HepG2 (cell line): ENCODE measurements around the gene CHMP6. TPM values are rescaled to one million over a fixed set of nuclear protein-coding genes. Genes with fewer than 3 reads are reported as not detected.

ENCODE experiments used
- ATAC-seq: fragments of 200-7000 bp; cut with Tn5 transposase; 3 replicates; pipeline ENCODE4 v1.9.1; 2020; ENCODE audit warnings: mild to moderate bottlenecking, moderate library complexity
- BruUV-seq: library from RNA; stranded (reverse); fragments of 400-500 nt; replicated peaks from 2 replicates; lab custom pipeline; 2021; lab: Mats Ljungman, UMichigan
- CTCF ChIA-PET: fragments of 300-600 bp; formaldehyde crosslinking; extraction: SDS; loops from one replicate; lab custom pipeline; 2021; ENCODE audit warnings: low total read pairs, inconsistent platforms, low intra/inter-chr PET ratio; lab: Yijun Ruan, JAX
- POLR2A ChIA-PET: fragments of 350-600 bp; sonication (Branson Sonifier 250); formaldehyde crosslinking; loops from one replicate; lab custom pipeline; 2020; ENCODE audit warnings: antibody characterized with exemption, inconsistent platforms; lab: Yijun Ruan, JAX
- DNase-seq: peaks from one replicate; pipeline ENCODE4 v3.0.0-alpha.2; 2015; ENCODE audit warnings: low spot score
- FAIRE-seq: peaks from 3 replicates; lab custom pipeline; 2011; peaks lifted over from hg19 to GRCh38; lab: Jason Lieb, UNC
- H2AFZ ChIP-seq: one replicate; pipeline ENCODE4 v1.6.1; 2011; ENCODE audit warnings: low read length, inconsistent platforms
- H3K27ac ChIP-seq: fragments of 300-600 bp; 3 replicates; pipeline ENCODE4 v1.8.0; 2011; ENCODE audit warnings: mixed run types, mild to moderate bottlenecking, mixed read lengths, low read length, inconsistent platforms; ENCODE audit not compliant: insufficient read depth; ENCODE audit errors: extremely low read length
- H3K27me3 ChIP-seq, 2 experiments: fragments of 200-600 bp in 1 of 2; 2 replicates in 1 of 2; 3 replicates in 1 of 2; pipeline versions ENCODE4 v1.6.0 to v1.8.0; 2011; ENCODE audit warnings: low read length in 2 of 2, mild to moderate bottlenecking in 2 of 2, moderate library complexity in 2 of 2, inconsistent platforms in 1 of 2; ENCODE audit not compliant: insufficient read depth in 2 of 2, control insufficient read depth in 1 of 2
- H3K36me3 ChIP-seq, 2 experiments: fragments of 200-600 bp in 1 of 2; replicated peaks in 1 of 2; 2 replicates in 1 of 2; 3 replicates in 1 of 2; pipeline versions ENCODE4 v1.5.1 to v1.8.0; 2011; ENCODE audit warnings: low read length in 2 of 2, inconsistent platforms in 1 of 2; ENCODE audit not compliant: insufficient read depth in 2 of 2, control insufficient read depth in 1 of 2
- H3K4me1 ChIP-seq: 2 replicates; pipeline ENCODE4 v1.5.1; 2012; ENCODE audit warnings: low read length, inconsistent platforms; ENCODE audit not compliant: insufficient read depth
- H3K4me2 ChIP-seq: 2 replicates; pipeline ENCODE4 v1.6.0; 2011; ENCODE audit warnings: low read depth, low read length, inconsistent platforms
- H3K4me3 ChIP-seq, 3 experiments: fragments of 200-600 bp in 1 of 3; sonication (generic), shearing (Covaris generic) in 1 of 3; replicated peaks in 1 of 3; 2 replicates each; pipeline ENCODE4 v1.5.1; 2011 to 2016; ENCODE audit warnings: low read length in 3 of 3, inconsistent platforms in 2 of 3, low read depth in 2 of 3, mild to moderate bottlenecking in 2 of 3, control low read depth in 1 of 3, mixed read lengths in 1 of 3; ENCODE audit not compliant: insufficient read depth in 1 of 3
- H3K79me2 ChIP-seq: one replicate; pipeline ENCODE4 v1.6.1; 2011; ENCODE audit warnings: low read length, inconsistent platforms; ENCODE audit not compliant: insufficient read depth
- H3K9ac ChIP-seq: 2 replicates; pipeline ENCODE4 v1.6.0; 2011; ENCODE audit warnings: mild to moderate bottlenecking, low read depth, low read length, inconsistent platforms; ENCODE audit not compliant: insufficient read depth
- H3K9me3 ChIP-seq: 2 replicates; pipeline ENCODE4 v1.5.1; 2012; ENCODE audit warnings: mild to moderate bottlenecking, low read length
- H4K20me1 ChIP-seq: 2 replicates; pipeline ENCODE4 v1.6.0; 2011; ENCODE audit warnings: inconsistent platforms, mild to moderate bottlenecking, low read length, moderate library complexity; ENCODE audit not compliant: insufficient read depth
- AHR ChIP-seq: IDR thresholded peaks from 2 replicates; pipeline ENCODE4 v1.6.1; 2018; ENCODE audit warnings: missing genetic modification reagents, missing compliant biosample characterization
- ATF7 ChIP-seq, 2 experiments: fragments of 450-650 bp in 1 of 2; sonication (generic) in 1 of 2; formaldehyde crosslinking in 1 of 2; IDR thresholded peaks; 2 replicates each; pipeline versions ENCODE4 v1.4.0 to v1.6.1; 2016 to 2020; ENCODE audit warnings: antibody characterized with exemption in 1 of 2, mild to moderate bottlenecking in 1 of 2, missing genetic modification reagents in 1 of 2
- CBFB ChIP-seq: sonication (generic); formaldehyde crosslinking; IDR thresholded peaks from 2 replicates; pipeline ENCODE4 v1.4.0; 2020; ENCODE audit warnings: missing genetic modification reagents
- CHD2 ChIP-seq: IDR thresholded peaks from 2 replicates; pipeline ENCODE4 v1.6.1; 2011; ENCODE audit warnings: low read depth, low read length, improper control_type of control experiment
- CREB1 ChIP-seq, 2 experiments: fragments of 450-650 bp in 1 of 2; IDR thresholded peaks; 2 replicates each; pipeline ENCODE4 v1.6.1; 2016 to 2017; ENCODE audit warnings: control low read depth in 1 of 2, mild to moderate bottlenecking in 1 of 2, missing compliant biosample characterization in 1 of 2, missing genetic modification characterization in 1 of 2
- GABPA ChIP-seq, 2 experiments: IDR thresholded peaks; 2 replicates each; pipeline ENCODE4 v1.6.1; 2011 to 2016; ENCODE audit warnings: low read depth in 2 of 2, low read length in 1 of 2, missing biosample characterization in 1 of 2, missing genetic modification characterization in 1 of 2
- HNRNPL ChIP-seq: fragments of 200-400 bp; formaldehyde crosslinking; IDR thresholded peaks from 2 replicates; pipeline ENCODE4 v1.6.1; 2017; ENCODE audit warnings: mild to moderate bottlenecking, low read depth, low read length
- MIER2 ChIP-seq: IDR thresholded peaks from 2 replicates; pipeline ENCODE4 v1.6.1; 2016; ENCODE audit warnings: missing biosample characterization, missing genetic modification reagents
- RCOR2 ChIP-seq: IDR thresholded peaks from 2 replicates; pipeline ENCODE4 v1.6.1; 2016; ENCODE audit warnings: missing biosample characterization, missing genetic modification reagents
- SOX13 ChIP-seq, 3 experiments: fragments of 450-650 bp in 1 of 3; sonication (generic) in 1 of 3; formaldehyde crosslinking in 1 of 3; IDR thresholded peaks in 2 of 3; conservative IDR thresholded peaks in 1 of 3; 2 replicates each; pipeline versions ENCODE4 v1.5.0 to v1.6.1; 2016 to 2020; ENCODE audit warnings: antibody characterized with exemption in 1 of 3, mild to moderate bottlenecking in 1 of 3, missing compliant biosample characterization in 1 of 3, missing genetic modification reagents in 1 of 3, moderate library complexity in 1 of 3
- ZBTB21 ChIP-seq: sonication (generic); formaldehyde crosslinking; IDR thresholded peaks from 2 replicates; pipeline ENCODE4 v1.4.0; 2020; ENCODE audit warnings: missing genetic modification reagents
- ZGPAT ChIP-seq: IDR thresholded peaks from 2 replicates; pipeline ENCODE4 v1.6.1; 2016; ENCODE audit warnings: mild to moderate bottlenecking
- ZNF264 ChIP-seq: sonication (generic); formaldehyde crosslinking; IDR thresholded peaks from 2 replicates; pipeline ENCODE4 v1.4.0; 2020; ENCODE audit warnings: missing genetic modification reagents
- ZNF30 ChIP-seq: sonication (generic); formaldehyde crosslinking; IDR thresholded peaks from 2 replicates; pipeline ENCODE4 v1.5.0; 2020; ENCODE audit warnings: mild to moderate bottlenecking, missing genetic modification reagents
- ZNF382 ChIP-seq: sonication (generic); formaldehyde crosslinking; IDR thresholded peaks from 2 replicates; pipeline ENCODE4 v1.5.0; 2020; ENCODE audit warnings: missing genetic modification reagents, mild to moderate bottlenecking, borderline replicate concordance
- ZNF501 ChIP-seq: sonication (generic); formaldehyde crosslinking; IDR thresholded peaks from 2 replicates; pipeline ENCODE4 v1.5.1; 2020; ENCODE audit warnings: mild to moderate bottlenecking, moderate library complexity, missing genetic modification reagents
- ZNF549 ChIP-seq: sonication (generic); formaldehyde crosslinking; IDR thresholded peaks from 2 replicates; pipeline ENCODE4 v1.5.0; 2020; ENCODE audit warnings: missing genetic modification reagents
- ZNF790 ChIP-seq: sonication (generic); formaldehyde crosslinking; IDR thresholded peaks from 2 replicates; pipeline ENCODE4 v1.8.0; 2022; ENCODE audit warnings: missing genetic modification reagents, mild to moderate bottlenecking, borderline replicate concordance
- WGBS: methylation state at CpG from one replicate; pipeline ENCODE4 v1.1.6; 2017; ENCODE audit warnings: low lambda C conversion rate; 5-methylcytosine and 5-hydroxymethylcytosine counted together
- in situ Hi-C: cut with HindIII; loops from 2 replicates; pipeline ENCODE4 v1.10.0; 2017; ENCODE audit warnings: low pct_unique_long_range_greater_than_20kb; ENCODE audit not compliant: extremely low pct_ligation_motif_present
- intact Hi-C: fragments of 100-400 bp; cut with micrococcal nuclease; formaldehyde crosslinking; loops from one replicate; pipeline ENCODE4 v1.10.0; 2022; ENCODE audit not compliant: unreplicated experiment
- polyA plus RNA-seq, 8 experiments: library from polyadenylated mRNA; depleted of rRNA in 3 of 8; stranded (reverse) in 7 of 8; unstranded in 1 of 8; fragments of >200 nt; fragmentation: Illumina TruSeq in 4 of 8; extraction: Trizol in 4 of 8; gene quantifications; 2 replicates each; pipeline versions ENCODE4 v1.2.1 to v1.2.3, GENCODE V29; 2011 to 2016; ENCODE audit warnings: low read depth in 4 of 8, missing spikeins in 1 of 8, mixed read lengths in 1 of 8; ENCODE audit not compliant: insufficient read depth in 1 of 8
- total RNA-seq, 5 experiments: library from RNA; depleted of rRNA; stranded (reverse); fragments of >200 nt; fragmentation: Illumina TruSeq; extraction: Trizol; gene quantifications; 2 replicates each; pipeline ENCODE4 v1.2.3, GENCODE V29; 2016; ENCODE audit warnings: low read depth in 1 of 5
- TF ChIP-seq, protein P1 (sequence below): sonication (generic); formaldehyde crosslinking; IDR thresholded peaks from 2 replicates; pipeline ENCODE4 v1.8.0; 2022; ENCODE audit warnings: missing genetic modification reagents, mild to moderate bottlenecking, borderline replicate concordance
- TF ChIP-seq, protein P2 (sequence below): sonication (generic); formaldehyde crosslinking; IDR thresholded peaks from 2 replicates; pipeline ENCODE4 v1.5.1; 2020; ENCODE audit warnings: missing genetic modification reagents, mild to moderate bottlenecking, borderline replicate concordance

The CHMP6 gene
- total and polyA plus RNA-seq, 2 of the 13 experiments (the other 11 are each of a cell fraction or from before 2014, with no cell fraction given) = 11.1 to 24.2 TPM

GRCh38 chr17:80982426-80982974 lies 9.1 kb upstream of the CHMP6 start:
- no peak overlapping the region for H3K27ac ChIP-seq
- no peak for ATAC-seq
- BruUV-seq = no TSS peak
- in situ Hi-C loops = loop anchor here (5.0 kb wide), 1 partner anchor 555 kb away; no protein-coding TSS in a partner anchor
- POLR2A ChIA-PET = no interaction called here
- no peaks in the 10 kb centered on the region for H3K36me3 ChIP-seq
- no peak overlapping the region for H3K4me2 ChIP-seq
- H3K9ac ChIP-seq = no peak overlapping the region
- no peaks in the 10 kb centered on the region for H3K9me3 ChIP-seq
- intact Hi-C loops = no loop called here
- TF ChIP-seq AHR (CRISPR knock-in tag) = no peak
- TF ChIP-seq, protein P1, sequence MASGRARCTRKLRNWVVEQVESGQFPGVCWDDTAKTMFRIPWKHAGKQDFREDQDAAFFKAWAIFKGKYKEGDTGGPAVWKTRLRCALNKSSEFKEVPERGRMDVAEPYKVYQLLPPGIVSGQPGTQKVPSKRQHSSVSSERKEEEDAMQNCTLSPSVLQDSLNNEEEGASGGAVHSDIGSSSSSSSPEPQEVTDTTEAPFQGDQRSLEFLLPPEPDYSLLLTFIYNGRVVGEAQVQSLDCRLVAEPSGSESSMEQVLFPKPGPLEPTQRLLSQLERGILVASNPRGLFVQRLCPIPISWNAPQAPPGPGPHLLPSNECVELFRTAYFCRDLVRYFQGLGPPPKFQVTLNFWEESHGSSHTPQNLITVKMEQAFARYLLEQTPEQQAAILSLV = no peak
- no peak for TF ChIP-seq RCOR2 (CRISPR knock-in tag)
- TF ChIP-seq, protein P2, sequence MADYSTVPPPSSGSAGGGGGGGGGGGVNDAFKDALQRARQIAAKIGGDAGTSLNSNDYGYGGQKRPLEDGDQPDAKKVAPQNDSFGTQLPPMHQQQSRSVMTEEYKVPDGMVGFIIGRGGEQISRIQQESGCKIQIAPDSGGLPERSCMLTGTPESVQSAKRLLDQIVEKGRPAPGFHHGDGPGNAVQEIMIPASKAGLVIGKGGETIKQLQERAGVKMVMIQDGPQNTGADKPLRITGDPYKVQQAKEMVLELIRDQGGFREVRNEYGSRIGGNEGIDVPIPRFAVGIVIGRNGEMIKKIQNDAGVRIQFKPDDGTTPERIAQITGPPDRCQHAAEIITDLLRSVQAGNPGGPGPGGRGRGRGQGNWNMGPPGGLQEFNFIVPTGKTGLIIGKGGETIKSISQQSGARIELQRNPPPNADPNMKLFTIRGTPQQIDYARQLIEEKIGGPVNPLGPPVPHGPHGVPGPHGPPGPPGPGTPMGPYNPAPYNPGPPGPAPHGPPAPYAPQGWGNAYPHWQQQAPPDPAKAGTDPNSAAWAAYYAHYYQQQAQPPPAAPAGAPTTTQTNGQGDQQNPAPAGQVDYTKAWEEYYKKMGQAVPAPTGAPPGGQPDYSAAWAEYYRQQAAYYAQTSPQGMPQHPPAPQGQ = no peak
- no peak for TF ChIP-seq ZNF549 (CRISPR knock-in tag)
- peak; percentile 89 for TF ChIP-seq ATF7 (IDR thresholded peaks at IDR 0.05)
- TF ChIP-seq ATF7 (CRISPR knock-in tag; IDR thresholded peaks at IDR 0.05) = no peak
- no peak for TF ChIP-seq ZNF382 (CRISPR knock-in tag)
- no peak for TF ChIP-seq ZNF264 (CRISPR knock-in tag)
- peak; percentile 90 for TF ChIP-seq CREB1 (IDR thresholded peaks at IDR 0.05)
- TF ChIP-seq CREB1 (CRISPR knock-in tag; IDR thresholded peaks at IDR 0.05) = no peak
- no peak for TF ChIP-seq HNRNPL
- no peak for TF ChIP-seq GABPA (IDR thresholded peaks at IDR 0.05; ENCODE audit: low read depth, low read length)
- TF ChIP-seq GABPA (CRISPR knock-in tag; IDR thresholded peaks at IDR 0.05; ENCODE audit: low read depth) = no peak
- TF ChIP-seq ZGPAT (CRISPR knock-in tag) = no peak
- TF ChIP-seq SOX13 (IDR thresholded peaks at IDR 0.05) = no peak
- no peak for TF ChIP-seq SOX13 (CRISPR knock-in tag; conservative IDR thresholded peaks at IDR 0.05 in 1 of 2, IDR thresholded peaks at IDR 0.05 in 1 of 2)
- TF ChIP-seq ZNF501 (CRISPR knock-in tag) = no peak
- peak; percentile 45; the same call in 1 of the 2 replicates for TF ChIP-seq ZBTB21 (CRISPR knock-in tag)
- no peak for TF ChIP-seq MIER2 (CRISPR knock-in tag)
- no peak for TF ChIP-seq CBFB (CRISPR knock-in tag)
- TF ChIP-seq CHD2 = no peak
- TF ChIP-seq ZNF790 (CRISPR knock-in tag) = no peak
- no peak for TF ChIP-seq ZNF30 (CRISPR knock-in tag)
- TF ChIP-seq, all 625 proteins: peak for 3
- 33% methylated on average over 17 of the region's 17 CpGs for WGBS
- H3K4me1 ChIP-seq = peaks cover 30% of the 10 kb centered on the region
- H3K27me3 ChIP-seq = peaks cover 8 to 52% of the 10 kb centered on the region in 2 experiments; a peak in 4 of 5 replicates
- FAIRE-seq = no peak
- H3K79me2 ChIP-seq = no peaks in the 10 kb centered on the region
- CTCF ChIA-PET = interaction anchor here (1.6 to 2.0 kb wide), 2 partner anchors 407 to 555 kb away, joined by 4 to 8 read pairs; no protein-coding TSS in a partner anchor
- no peak for DNase-seq
- no peak overlapping the region for H3K4me3 ChIP-seq
- no peak overlapping the region for H2AFZ ChIP-seq
- H4K20me1 ChIP-seq = no peaks in the 10 kb centered on the region
